Measurements from ENCODE around the gene KLHDC9.

GRCh38 chr1:161137881-161138280 lies 39.7 kb downstream of the KLHDC9 start:
- TF ChIP-seq CTCF (IDR thresholded peaks at IDR 0.05; ENCODE audit: insufficient read depth, low read length): no peak
- no peak for TF ChIP-seq SPI1 (IDR thresholded peaks at IDR 0.05; ENCODE audit: borderline replicate concordance, low read depth)
- TF ChIP-seq POLR2AphosphoS5 (IDR thresholded peaks at IDR 0.05; ENCODE audit: low read depth): no peak

Data from HL-60 (cell line).